H1 (cell line): Measurements from ENCODE around the gene RFPL3. TPM values are rescaled to one million over a fixed set of nuclear protein-coding genes. Genes with fewer than 3 reads are reported as not detected.
A peak's percentile ranks its signal among the peaks of the same experiment; 100 is the strongest.

ENCODE experiments used
- CTCF ChIA-PET: fragments of 300-600 bp; sonication (Branson Sonifier 250); formaldehyde crosslinking; loops from one replicate; lab custom pipeline; 2021; ENCODE audit not compliant: partially characterized antibody; lab: Charles Lee
- POLR2A ChIA-PET: fragments of 300-600 bp; sonication (Branson Sonifier 250); formaldehyde crosslinking; loops from one replicate; lab custom pipeline; 2021; ENCODE audit warnings: inconsistent platforms; ENCODE audit not compliant: partially characterized antibody; lab: Charles Lee
- DNase-seq, 2 experiments: peaks; one replicate each; pipeline versions ENCODE4 v3.0.0 to v3.0.0-alpha.2; 2010 to 2022; ENCODE audit warnings: low spot score in 2 of 2, low read depth in 1 of 2, mixed read lengths in 1 of 2
- FAIRE-seq: peaks from 2 replicates; lab custom pipeline; 2011; peaks lifted over from hg19 to GRCh38; lab: Jason Lieb, UNC
- H2AFZ ChIP-seq: 2 replicates; pipeline ENCODE4 v1.8.1; 2012; ENCODE audit warnings: low read length, inconsistent platforms
- H2AK5ac ChIP-seq: 2 replicates; pipeline ENCODE4 v1.6.1; 2013; ENCODE audit warnings: low read depth, low read length
- H2BK120ac ChIP-seq: replicated peaks from 2 replicates; pipeline ENCODE3; 2013; ENCODE audit warnings: low read depth, low read length, inconsistent platforms
- H2BK12ac ChIP-seq: 2 replicates; pipeline ENCODE4 v1.6.1; 2013; ENCODE audit warnings: low read depth, low read length
- H2BK15ac ChIP-seq: 2 replicates; pipeline ENCODE4 v1.6.1; 2013; ENCODE audit warnings: low read length
- H2BK20ac ChIP-seq: 2 replicates; pipeline ENCODE4 v1.6.1; 2013; ENCODE audit warnings: low read length
- H2BK5ac ChIP-seq: 2 replicates; pipeline ENCODE4 v1.6.1; 2013; ENCODE audit warnings: low read depth, low read length
- H3K14ac ChIP-seq: 2 replicates; pipeline ENCODE4 v1.6.1; 2013; ENCODE audit warnings: inconsistent platforms; ENCODE audit not compliant: insufficient read length
- H3K18ac ChIP-seq: 2 replicates; pipeline ENCODE4 v1.6.1; 2013; ENCODE audit warnings: low read length; ENCODE audit errors: extremely low read depth
- H3K23ac ChIP-seq: 2 replicates; pipeline ENCODE4 v1.6.1; 2013; ENCODE audit warnings: inconsistent platforms; ENCODE audit not compliant: insufficient read length
- H3K23me2 ChIP-seq: 2 replicates; pipeline ENCODE4 v1.6.1; 2013; ENCODE audit warnings: low read depth, low read length
- H3K27ac ChIP-seq: 2 replicates; pipeline ENCODE4 v1.6.1; 2011; ENCODE audit warnings: low read depth, low read length, inconsistent platforms
- H3K27me3 ChIP-seq, 4 experiments: replicated peaks in 1 of 4; 1 replicate in 1 of 4; 2 replicates in 3 of 4; pipeline versions ENCODE4 v1.6.1 to v1.8.1; 2011 to 2013; ENCODE audit warnings: low read length in 3 of 4, mild to moderate bottlenecking in 3 of 4, inconsistent platforms in 2 of 4, mixed read lengths in 2 of 4, moderate library complexity in 1 of 4; ENCODE audit not compliant: control insufficient read depth in 3 of 4, insufficient read depth in 3 of 4; ENCODE audit errors: extremely low read depth in 1 of 4
- H3K36me3 ChIP-seq, 4 experiments: 2 replicates each; pipeline versions ENCODE4 v1.6.1 to v1.8.1; 2011 to 2013; ENCODE audit warnings: mild to moderate bottlenecking in 4 of 4, low read length in 3 of 4, moderate library complexity in 2 of 4, control low read depth in 1 of 4, inconsistent platforms in 1 of 4; ENCODE audit not compliant: insufficient read depth in 4 of 4, control insufficient read depth in 2 of 4
- H3K4ac ChIP-seq: replicated peaks from 2 replicates; pipeline ENCODE3; 2013; ENCODE audit warnings: low read length, low read depth, mixed read lengths, inconsistent platforms; ENCODE audit not compliant: insufficient read length
- H3K4me1 ChIP-seq, 4 experiments: replicated peaks in 1 of 4; 1 replicate in 1 of 4; 2 replicates in 3 of 4; pipeline versions ENCODE4 v1.6.1 to v1.8.1; 2011 to 2013; ENCODE audit warnings: low read length in 3 of 4, inconsistent platforms in 2 of 4, mixed read lengths in 1 of 4; ENCODE audit not compliant: insufficient read depth in 4 of 4, control insufficient read depth in 3 of 4
- H3K4me2 ChIP-seq, 2 experiments: 2 replicates each; pipeline versions ENCODE4 v1.6.1 to v1.8.1; 2011 to 2013; ENCODE audit warnings: low read depth in 2 of 2, low read length in 2 of 2, control low read depth in 1 of 2, inconsistent platforms in 1 of 2, mild to moderate bottlenecking in 1 of 2; ENCODE audit not compliant: insufficient read depth in 1 of 2
- H3K4me3 ChIP-seq, 4 experiments: fragments of 200-600, 300-600 bp in 1 of 4; sonication (generic), shearing (Covaris generic), sonication (Bioruptor Twin) in 1 of 4; 2 replicates each; pipeline versions ENCODE4 v1.5.1 to v1.8.1; 2011 to 2016; ENCODE audit warnings: low read length in 4 of 4, low read depth in 3 of 4, control low read depth in 2 of 4, inconsistent platforms in 2 of 4, mild to moderate bottlenecking in 2 of 4, mixed read lengths in 1 of 4, moderate library complexity in 1 of 4; ENCODE audit not compliant: insufficient read depth in 2 of 4; ENCODE audit errors: extremely low read depth in 1 of 4
- H3K56ac ChIP-seq: replicated peaks from 2 replicates; pipeline ENCODE3; 2013; ENCODE audit warnings: low read depth, mild to moderate bottlenecking, mixed read lengths, low read length, inconsistent platforms; ENCODE audit not compliant: insufficient read length
- H3K79me1 ChIP-seq: 2 replicates; pipeline ENCODE4 v1.6.1; 2013; ENCODE audit warnings: low read depth, low read length, control low read depth
- H3K79me2 ChIP-seq, 2 experiments: 2 replicates each; pipeline versions ENCODE4 v1.6.1 to v1.8.1; 2012 to 2013; ENCODE audit warnings: low read length in 2 of 2, mild to moderate bottlenecking in 2 of 2, inconsistent platforms in 1 of 2; ENCODE audit not compliant: insufficient read depth in 2 of 2, control insufficient read depth in 1 of 2
- H3K9ac ChIP-seq, 4 experiments: replicated peaks in 1 of 4; 1 replicate in 1 of 4; 2 replicates in 3 of 4; pipeline versions ENCODE4 v1.6.1 to v1.8.1; 2011 to 2013; ENCODE audit warnings: low read depth in 3 of 4, low read length in 3 of 4, control low read depth in 2 of 4, mild to moderate bottlenecking in 2 of 4, moderate library complexity in 2 of 4, inconsistent platforms in 1 of 4; ENCODE audit errors: extremely low read depth in 1 of 4
- H3K9me3 ChIP-seq, 2 experiments: 2 replicates each; pipeline versions ENCODE4 v1.6.1 to v1.8.1; 2012 to 2013; ENCODE audit warnings: mild to moderate bottlenecking in 2 of 2, moderate library complexity in 2 of 2, control low read depth in 1 of 2, inconsistent platforms in 1 of 2, low read depth in 1 of 2, low read length in 1 of 2, mixed read lengths in 1 of 2; ENCODE audit not compliant: insufficient read depth in 2 of 2
- H4K20me1 ChIP-seq, 2 experiments: replicated peaks in 1 of 2; 2 replicates each; pipeline versions ENCODE3 to v1.8.1; 2011 to 2013; ENCODE audit warnings: inconsistent platforms in 2 of 2, low read length in 2 of 2, mild to moderate bottlenecking in 1 of 2; ENCODE audit not compliant: insufficient read depth in 2 of 2, control insufficient read depth in 1 of 2
- H4K5ac ChIP-seq: 2 replicates; pipeline ENCODE4 v1.6.1; 2013; ENCODE audit warnings: low read length, low read depth, mixed read lengths, inconsistent platforms; ENCODE audit not compliant: insufficient read length
- H4K8ac ChIP-seq: 2 replicates; pipeline ENCODE4 v1.8.0; 2013; ENCODE audit warnings: mild to moderate bottlenecking, moderate library complexity, low read length, inconsistent platforms; ENCODE audit not compliant: insufficient read depth; ENCODE audit errors: extremely low read depth
- H4K91ac ChIP-seq: replicated peaks from 2 replicates; pipeline ENCODE3; 2013; ENCODE audit warnings: low read length, mixed read lengths, inconsistent platforms; ENCODE audit not compliant: insufficient read length
- ASH2L ChIP-seq: fragments of 200-600, 300-600 bp; sonication (generic); IDR thresholded peaks from one replicate; pipeline ENCODE4 v1.7.1; 2017; ENCODE audit warnings: low read length
- BACH1 ChIP-seq: IDR thresholded peaks from 2 replicates; pipeline ENCODE4 v1.6.1; 2012; ENCODE audit warnings: low read length, improper control_type of control experiment
- CEBPB ChIP-seq: IDR thresholded peaks from 2 replicates; pipeline ENCODE4 v1.6.1; 2012; ENCODE audit warnings: low read depth, low read length
- CHD2 ChIP-seq: IDR thresholded peaks from 2 replicates; pipeline ENCODE4 v1.6.1; 2012; ENCODE audit warnings: low read length, improper control_type of control experiment
- EZH2 ChIP-seq: fragments of 200-600 bp; sonication (generic); IDR thresholded peaks from 2 replicates; pipeline ENCODE4 v1.7.1; 2012; ENCODE audit warnings: low read depth, mild to moderate bottlenecking, moderate library complexity, low read length, inconsistent platforms; ENCODE audit not compliant: severe bottlenecking
- HDAC2 ChIP-seq, 2 experiments: fragments of 300-600 bp in 1 of 2; sonication (generic) in 1 of 2; IDR thresholded peaks; 2 replicates each; pipeline ENCODE4 v1.6.1; 2011 to 2012; ENCODE audit warnings: low read depth in 2 of 2, low read length in 2 of 2, mild to moderate bottlenecking in 2 of 2, moderate library complexity in 2 of 2, borderline replicate concordance in 1 of 2, inconsistent platforms in 1 of 2
- JUND ChIP-seq: IDR thresholded peaks from 2 replicates; pipeline ENCODE4 v1.6.1; 2011; ENCODE audit warnings: mild to moderate bottlenecking, improper control_type of control experiment, low read length
- RXRA ChIP-seq: IDR thresholded peaks from 2 replicates; pipeline ENCODE4 v1.6.1; 2011; ENCODE audit warnings: low read depth, mild to moderate bottlenecking, low read length, moderate library complexity; ENCODE audit not compliant: insufficient read depth
- SIN3A ChIP-seq, 2 experiments: IDR thresholded peaks in 1 of 2; conservative IDR thresholded peaks in 1 of 2; 2 replicates each; pipeline ENCODE4 v1.6.1; 2011 to 2012; ENCODE audit warnings: low read length in 2 of 2, improper control_type of control experiment in 1 of 2, low read depth in 1 of 2, mild to moderate bottlenecking in 1 of 2
- TBP ChIP-seq: IDR thresholded peaks from 2 replicates; pipeline ENCODE4 v1.6.1; 2011; ENCODE audit warnings: low read depth, low read length, improper control_type of control experiment
- YY1 ChIP-seq: IDR thresholded peaks from 2 replicates; pipeline ENCODE4 v1.6.1; 2011; ENCODE audit warnings: low read depth, mild to moderate bottlenecking, low read length
- WGBS, 2 experiments: shearing (Covaris generic) in 1 of 2; methylation state at CpG; one replicate each; pipeline versions ENCODE4 v1.1.6 to v1.1.7; 2013 to 2015; ENCODE audit warnings: low lambda C conversion rate in 2 of 2, mixed read lengths in 2 of 2, inconsistent platforms in 1 of 2, low coverage in 1 of 2, missing lambda C conversion rate in 1 of 2; ENCODE audit not compliant: insufficient replicate concordance in 2 of 2, insufficient coverage in 1 of 2, insufficient read length in 1 of 2; ENCODE audit errors: extremely low coverage in 1 of 2, missing lambda C conversion rate in 1 of 2; 5-methylcytosine and 5-hydroxymethylcytosine counted together
- polyA plus RNA-seq, 7 experiments: library from polyadenylated mRNA; depleted of rRNA in 3 of 7; stranded (reverse) in 5 of 7; unstranded in 2 of 7; fragments of >200 nt in 5 of 7; fragments of 200-250 nt in 2 of 7; gene quantifications; 1 replicate in 5 of 7; 2 replicates in 1 of 7; 4 replicates in 1 of 7; pipeline versions ENCODE4 v1.2.1 to v1.2.3, GENCODE V29; 2011 to 2013; ENCODE audit warnings: missing spikeins in 2 of 7, mixed read lengths in 2 of 7
- total RNA-seq: library from RNA; stranded (reverse); fragmentation: NEBNext Ultra II Directional; extraction: Animal tissue kit (Norgen Biotek cat#: 25700); gene quantifications from 2 replicates; pipeline ENCODE4 v1.2.1, GENCODE V29; 2021

RFPL3 gene
- total and polyA plus RNA-seq, 2 of the 8 experiments (the other 6 are each of a cell fraction or from before 2014, with no cell fraction given) = 0.08 to 0.24 TPM

GRCh38 chr22:32336121-32336603 lies 21.5 kb upstream of the RFPL3 start:
- Histone ChIP-seq H3K4me2 (no peak overlapping the region; a peak in 1 of 4 replicates), H3K9ac (no peak overlapping the region), H3K23me2 (peaks cover 5% of the 10 kb centered on the region; the same call in 1 of the 2 replicates), H3K56ac (no peak overlapping the region), H3K4ac (no peak overlapping the region), H4K5ac (no peak overlapping the region), H2BK120ac (no peak overlapping the region), H3K79me2 (no peaks in the 10 kb centered on the region), H3K4me1 (peaks cover 4 to 13% (median 6%) of the 10 kb centered on the region in 4 experiments; a peak in 5 of 7 replicates), H4K91ac (peak overlapping the region; percentile 57)
- peak in 1 of 2 experiments; percentile 46 for DNase-seq
- WGBS, 2 experiments = 38% methylated on average over 13 of the region's 13 CpGs; no CpG with 5 or more reads in 1 of the 2 experiments
- CTCF ChIA-PET = interaction anchor here (0.8 to 2.6 kb wide), 8 partner anchors 11 to 129 kb away, joined by 3 to 9 read pairs (median 4); no protein-coding TSS in a partner anchor
- TF ChIP-seq CEBPB (no peak), RXRA (no peak), ASH2L (no peak), TBP (no peak), YY1 (no peak), JUND (no peak), CHD2 (no peak), EZH2 (no peak), SIN3A (conservative IDR thresholded peaks at IDR 0.05 in 1 of 2, IDR thresholded peaks at IDR 0.05 in 1 of 2; ENCODE audit: low read depth in 1 of 2, low read length in 2 of 2) (no peak), BACH1 (no peak), HDAC2 (IDR thresholded peaks at IDR 0.05; ENCODE audit: borderline replicate concordance in 1 of 2, low read depth in 2 of 2, low read length in 2 of 2) (no peak)
- TF ChIP-seq, all 59 proteins: peak for 0
- H3K23ac ChIP-seq = no peak overlapping the region
- POLR2A ChIA-PET = interaction anchor here (0.6 to 3.0 kb wide), 8 partner anchors 8 to 388 kb away, joined by 3 to 11 read pairs (median 4); no protein-coding TSS in a partner anchor
- no peak overlapping the region for H2AFZ ChIP-seq
- H3K14ac ChIP-seq = no peak overlapping the region
- H4K8ac ChIP-seq = no peak overlapping the region
- H3K79me1 ChIP-seq = 0 out of 2 replicates have a peak, but pooled peaks cover 3% of the 10 kb centered on the region
- no peak overlapping the region for H2BK15ac ChIP-seq
- H3K4me3 ChIP-seq = no peak overlapping the region
- H2BK5ac ChIP-seq = 0 out of 2 replicates have a peak overlapping the region, but pooled peaks have one; percentile 71
- H2BK20ac ChIP-seq = no peak overlapping the region
- FAIRE-seq = peak; percentile 24
- no peak overlapping the region for H3K18ac ChIP-seq
- peaks cover 0 to 1% (median 0%) of the 10 kb centered on the region in 4 experiments; a peak in 1 of 7 replicates for H3K27me3 ChIP-seq
- H3K9me3 ChIP-seq = no peaks in the 10 kb centered on the region
- no peaks in the 10 kb centered on the region for H3K36me3 ChIP-seq
- peak overlapping the region; percentile 23; the same call in 1 of the 2 replicates for H3K27ac ChIP-seq
- H2AK5ac ChIP-seq = no peak overlapping the region
- H4K20me1 ChIP-seq = peaks cover 0 to 4% of the 10 kb centered on the region in 2 experiments
- H2BK12ac ChIP-seq = no peak overlapping the region
